GM18868 (cell line): Measurements from ENCODE around the gene ZSCAN20.
"Not testable (repeated sequence)": the region's sequence is repeated elsewhere in the genome, so short reads cannot be mapped to it uniquely, and the experiment has no call there.

ENCODE experiments used
- ATAC-seq: cut with Tn5 transposase; IDR thresholded peaks from one replicate; pipeline ENCODE4 v1.9.1; 2021; ENCODE audit warnings: mild to moderate bottlenecking, moderate library complexity; ENCODE audit not compliant: unreplicated experiment

Gene ZSCAN20

GRCh38 chr1:33473900-33474299, 1.5 kb downstream of the ZSCAN20 start:
- no peak for ATAC-seq

DNA sequence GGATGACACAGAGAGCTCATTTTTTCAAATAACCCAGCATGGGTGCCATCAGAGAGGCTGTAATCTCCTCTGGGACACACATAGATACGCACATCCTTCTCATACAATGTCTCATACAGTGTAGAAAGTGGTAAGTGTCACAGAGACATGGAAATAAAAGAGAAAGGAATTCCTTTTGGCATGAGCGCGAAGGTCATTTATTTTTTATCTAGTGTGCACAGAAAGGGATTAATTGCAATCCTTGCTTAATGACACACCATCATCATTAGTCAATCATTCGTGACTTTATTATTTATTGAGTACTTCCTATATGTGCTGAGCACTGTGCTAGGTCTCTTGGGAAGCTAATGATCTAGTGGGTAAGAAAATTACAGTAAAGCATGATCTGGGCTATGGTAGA, 5.0 kb downstream of the ZSCAN20 start:
- ATAC-seq: no peak

GRCh38 chr1:33482412-33482811, 10.0 kb downstream of the ZSCAN20 start:
- no peak for ATAC-seq

- ATAC-seq: no peak
Observed at GRCh38 chr1:33488624-33489023, 16.2 kb downstream of the ZSCAN20 start.

GRCh38 chr1:33494929-33495328, 22.5 kb downstream of the ZSCAN20 start:
- ATAC-seq: no peak

GRCh38 chr1:33497410-33497809, 25.0 kb downstream of the ZSCAN20 start:
- no peak for ATAC-seq

- no peak for ATAC-seq
Observed at GRCh38 chr1:33500547-33500946, 28.1 kb downstream of the ZSCAN20 start.

- no peak for ATAC-seq
Observed at GRCh38 chr1:33501309-33501708, 28.9 kb downstream of the ZSCAN20 start.

- no peak for ATAC-seq
Observed at GRCh38 chr1:33501774-33502173, 29.3 kb downstream of the ZSCAN20 start.

GRCh38 chr1:33502726-33503125, 30.3 kb downstream of the ZSCAN20 start:
- ATAC-seq: no peak

DNA sequence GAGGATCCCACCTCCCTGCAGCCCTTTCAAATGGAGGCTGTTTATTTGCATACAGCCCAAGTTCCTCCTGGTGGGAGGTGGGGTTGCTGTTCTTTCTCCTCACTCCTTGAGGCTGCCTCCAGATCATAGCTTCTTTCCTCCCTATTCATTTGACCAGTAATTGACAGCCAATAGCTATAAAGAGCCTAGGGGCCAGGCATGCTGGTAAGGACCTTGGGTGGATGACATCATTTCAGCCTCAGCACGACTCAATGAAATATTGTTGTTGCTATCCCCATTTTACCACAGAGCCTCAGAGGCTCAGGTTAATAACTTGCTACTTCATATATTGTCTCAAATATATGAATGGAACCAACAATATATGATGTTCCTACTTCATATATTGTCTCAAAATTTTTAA, 31.1 kb downstream of the ZSCAN20 start:
- no peak for ATAC-seq

- no peak for ATAC-seq
Observed at GRCh38 chr1:33507661-33508060, 35.2 kb downstream of the ZSCAN20 start.

- no peak for ATAC-seq
Observed at GRCh38 chr1:33508151-33508550, 35.7 kb downstream of the ZSCAN20 start.

GRCh38 chr1:33509276-33509675, 36.8 kb downstream of the ZSCAN20 start:
- not testable (repeated sequence) for ATAC-seq

DNA sequence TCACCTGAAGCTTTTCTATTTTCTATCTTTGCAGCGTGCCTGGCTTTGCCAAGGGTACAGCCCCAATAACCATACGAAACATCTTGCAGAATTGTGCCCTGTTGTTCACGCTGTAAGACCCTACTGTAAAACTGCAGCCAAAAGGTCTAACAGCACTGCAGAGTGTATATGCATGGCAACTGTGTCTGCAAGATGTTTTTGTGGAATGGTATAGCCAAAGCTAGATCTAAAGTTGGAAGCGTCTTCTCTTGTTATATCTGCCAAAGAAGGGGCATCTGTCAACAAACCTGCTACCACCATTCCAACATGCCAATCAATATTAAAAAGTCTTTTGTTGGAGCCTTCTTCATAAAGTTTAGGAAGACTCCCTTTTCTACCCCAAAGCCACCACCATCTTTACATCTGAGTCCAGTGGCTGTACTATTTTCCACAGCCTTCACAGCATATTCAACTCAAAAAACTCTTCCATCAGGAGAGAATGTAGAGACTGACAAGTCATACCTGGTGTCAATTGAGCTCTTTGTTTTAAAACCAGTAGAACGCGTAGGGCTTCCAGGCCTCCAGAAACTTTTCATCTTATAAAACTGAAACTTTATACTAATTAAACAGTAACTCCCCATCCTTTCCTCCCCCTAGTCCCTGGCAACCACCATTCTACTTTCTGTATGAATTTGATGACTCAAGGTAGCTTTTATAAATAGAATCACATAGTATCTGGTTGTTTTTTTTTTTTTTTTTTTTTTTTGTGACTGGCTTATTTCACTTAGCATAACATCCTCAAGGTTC, 40.0 kb downstream of the ZSCAN20 start:
- no peak for ATAC-seq

DNA sequence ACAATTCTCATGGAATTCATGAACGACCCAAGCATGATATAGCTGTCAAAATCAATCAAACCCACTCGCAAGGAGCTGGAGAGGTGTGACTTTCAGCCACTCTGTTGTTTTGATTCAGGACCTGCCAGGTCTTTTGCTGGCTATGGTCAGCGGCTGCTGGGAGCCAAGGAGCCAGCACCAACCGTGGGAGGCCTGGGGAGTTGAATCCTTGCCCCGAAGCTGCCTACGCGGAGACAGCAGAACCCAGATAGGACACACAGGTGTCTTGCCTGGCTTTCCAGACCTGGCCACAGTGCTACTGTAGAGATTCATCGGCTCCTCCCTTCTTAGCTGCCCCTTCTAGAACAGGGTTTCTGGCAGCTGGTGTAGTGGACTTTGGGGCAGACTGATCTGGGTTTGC, 42.7 kb downstream of the ZSCAN20 start:
- no peak for ATAC-seq

DNA sequence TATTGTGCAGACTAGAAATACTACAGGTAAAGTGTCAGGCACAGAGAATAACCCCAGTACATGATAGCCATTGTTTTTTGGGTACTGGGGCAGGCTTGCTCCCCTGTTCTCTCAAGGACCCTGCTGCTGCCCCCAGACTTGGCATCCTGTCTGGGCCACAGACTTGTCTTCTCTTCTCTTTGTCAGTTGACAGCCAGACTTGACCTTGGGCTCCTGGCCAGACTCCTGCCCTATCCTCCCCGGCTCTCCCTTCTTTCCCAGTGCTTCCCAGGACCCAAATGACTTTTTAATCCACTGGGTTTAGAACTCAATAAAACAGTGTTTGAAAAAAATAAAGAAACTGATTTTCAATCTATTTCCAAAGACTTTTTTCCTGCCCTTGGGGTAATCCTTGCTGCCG, 43.2 kb downstream of the ZSCAN20 start:
- no peak for ATAC-seq

GRCh38 chr1:33516428-33516827, 44.0 kb downstream of the ZSCAN20 start:
- ATAC-seq: no peak

GRCh38 chr1:33516891-33517567, 44.6 kb downstream of the ZSCAN20 start:
- ATAC-seq: no peak

DNA sequence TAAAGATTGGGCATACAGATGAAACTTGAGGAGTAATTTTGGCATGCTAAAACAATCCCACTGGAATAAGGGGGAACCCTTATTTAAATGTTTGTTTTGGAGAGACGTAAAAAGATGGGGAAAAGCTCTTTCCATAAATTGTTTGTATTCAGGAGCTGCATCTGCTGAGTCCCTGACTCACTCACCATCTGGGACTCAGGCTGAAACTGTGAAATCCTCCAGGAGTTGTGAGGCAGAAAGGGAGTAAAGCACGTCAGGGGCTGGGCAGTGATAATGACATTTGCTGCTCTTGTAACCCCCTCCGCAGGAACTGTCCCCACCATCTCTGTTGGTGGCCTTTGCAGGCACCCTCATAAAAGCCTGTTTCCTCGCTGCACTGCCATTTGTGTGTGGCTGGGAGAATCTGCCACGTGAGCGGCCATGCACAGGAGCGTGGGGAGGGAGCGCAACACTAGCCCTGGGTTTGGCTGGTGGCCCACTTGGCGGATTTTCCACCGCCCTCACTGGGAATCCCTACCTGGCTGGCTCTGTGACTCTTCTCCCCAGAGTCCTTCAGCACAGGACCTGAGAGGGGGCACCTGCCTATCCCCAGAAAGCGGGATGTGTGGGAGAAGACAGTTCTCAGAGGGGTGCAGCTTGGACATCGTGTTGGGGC, 45.3 kb downstream of the ZSCAN20 start:
- ATAC-seq: no peak

DNA sequence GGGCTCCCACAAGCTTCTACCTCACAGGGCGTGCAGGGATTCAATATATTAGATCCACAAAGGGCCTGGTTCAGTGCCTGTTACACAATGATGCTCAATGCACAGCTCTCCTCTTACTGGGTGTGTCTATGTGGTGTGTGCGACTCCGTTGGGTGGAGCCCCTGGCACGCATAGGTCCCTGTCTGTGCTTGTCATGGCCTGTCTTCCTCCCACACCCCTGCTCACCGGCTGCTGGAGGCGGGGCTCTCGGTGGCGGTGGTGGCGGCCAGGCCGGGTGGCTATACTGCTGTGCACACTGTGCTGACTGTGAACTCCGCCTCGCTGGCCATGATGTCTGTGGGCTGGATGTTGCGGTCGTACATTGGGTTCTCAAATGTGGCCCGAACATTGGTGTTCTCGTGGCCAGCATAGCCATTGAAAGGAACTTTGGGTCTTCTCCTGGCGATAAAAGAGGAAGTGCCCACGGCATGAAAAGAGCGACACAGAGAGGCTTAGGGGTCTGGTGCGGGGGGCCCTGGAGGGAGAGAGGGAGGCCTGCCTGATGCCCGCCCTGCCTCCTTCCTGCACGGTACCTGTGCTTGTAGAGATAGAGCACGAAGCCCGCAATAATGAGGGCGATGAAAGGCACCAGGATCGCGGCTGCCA, 46.9 kb downstream of the ZSCAN20 start:
- ATAC-seq: no peak
